Activated CD4-positive, alpha-beta T cell treated with anti-CD3 and anti-CD28 coated beads, Interleukin-2, amount 50 U/mL, for 48 hours (primary cell): Measurements from ENCODE around the gene EHD1.
A peak's percentile ranks its signal among the peaks of the same experiment; 100 is the strongest.

ENCODE experiments used
- DNase-seq, 2 experiments: peaks; one replicate each; pipeline ENCODE4 v3.0.0-alpha.2; 2020

EHD1 gene

DNA sequence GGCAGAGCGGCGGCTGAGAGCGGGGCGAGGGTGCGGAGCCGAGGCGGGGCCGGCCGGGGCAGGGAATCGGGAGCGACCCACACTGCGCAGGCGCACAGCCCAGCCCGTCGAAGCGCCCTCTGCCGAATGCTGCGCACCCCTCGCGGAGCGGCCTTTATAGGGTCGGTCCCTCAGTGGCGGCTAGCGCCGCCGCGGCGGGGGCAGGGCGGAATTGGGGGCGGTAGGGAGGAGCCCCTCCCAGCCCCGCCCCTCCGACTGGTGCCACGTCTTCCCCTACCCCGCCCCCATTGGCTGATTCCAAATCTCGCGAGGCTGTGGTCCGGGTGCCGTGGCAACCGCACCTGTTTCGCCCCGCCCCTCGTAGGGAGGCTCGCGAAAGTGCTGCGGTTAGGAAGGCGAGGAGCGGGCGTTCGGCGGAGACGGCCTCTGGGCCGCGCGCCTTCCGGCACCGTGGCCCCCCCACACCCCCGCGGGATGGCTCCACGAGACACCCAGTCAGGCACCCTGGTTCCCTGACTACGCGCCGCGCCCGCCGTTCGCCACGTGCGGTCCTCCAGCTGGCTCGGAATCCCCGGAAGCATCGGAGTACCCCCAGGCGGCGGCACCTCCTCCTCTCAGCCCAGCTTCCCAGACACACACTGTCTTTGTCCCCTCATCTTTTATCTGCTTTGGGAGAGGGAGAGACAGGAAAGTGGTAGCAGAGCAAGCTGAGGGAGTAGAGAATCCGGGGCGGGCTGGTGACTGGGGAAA lies at the start of gene EHD1:
EHD1 (minus strand) TSS at position 128 of the 750 bp plus-strand sequence. CDS start 157 bp downstream, outside the sequence.
- peak; percentile 99 for DNase-seq

DNA sequence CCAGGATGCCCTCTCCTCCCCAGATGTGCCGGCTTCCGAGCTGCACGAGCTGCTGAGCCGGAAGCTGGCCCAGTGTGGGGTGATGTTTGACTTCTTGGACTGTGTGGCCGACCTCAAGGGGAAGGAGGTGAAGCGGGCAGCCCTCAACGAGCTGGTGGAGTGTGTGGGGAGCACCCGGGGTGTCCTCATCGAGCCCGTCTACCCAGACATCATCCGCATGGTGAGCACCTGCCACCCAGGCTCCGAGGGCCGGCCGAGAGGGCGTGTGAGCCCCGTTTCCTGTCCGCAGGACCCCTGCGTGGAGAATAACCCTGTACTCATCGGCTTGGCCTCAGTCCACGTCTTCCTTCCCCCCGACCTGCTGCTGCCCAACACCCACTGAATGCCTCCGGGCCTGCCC lies 48.3 kb upstream of the EHD1 start:
- DNase-seq: no peak

DNA sequence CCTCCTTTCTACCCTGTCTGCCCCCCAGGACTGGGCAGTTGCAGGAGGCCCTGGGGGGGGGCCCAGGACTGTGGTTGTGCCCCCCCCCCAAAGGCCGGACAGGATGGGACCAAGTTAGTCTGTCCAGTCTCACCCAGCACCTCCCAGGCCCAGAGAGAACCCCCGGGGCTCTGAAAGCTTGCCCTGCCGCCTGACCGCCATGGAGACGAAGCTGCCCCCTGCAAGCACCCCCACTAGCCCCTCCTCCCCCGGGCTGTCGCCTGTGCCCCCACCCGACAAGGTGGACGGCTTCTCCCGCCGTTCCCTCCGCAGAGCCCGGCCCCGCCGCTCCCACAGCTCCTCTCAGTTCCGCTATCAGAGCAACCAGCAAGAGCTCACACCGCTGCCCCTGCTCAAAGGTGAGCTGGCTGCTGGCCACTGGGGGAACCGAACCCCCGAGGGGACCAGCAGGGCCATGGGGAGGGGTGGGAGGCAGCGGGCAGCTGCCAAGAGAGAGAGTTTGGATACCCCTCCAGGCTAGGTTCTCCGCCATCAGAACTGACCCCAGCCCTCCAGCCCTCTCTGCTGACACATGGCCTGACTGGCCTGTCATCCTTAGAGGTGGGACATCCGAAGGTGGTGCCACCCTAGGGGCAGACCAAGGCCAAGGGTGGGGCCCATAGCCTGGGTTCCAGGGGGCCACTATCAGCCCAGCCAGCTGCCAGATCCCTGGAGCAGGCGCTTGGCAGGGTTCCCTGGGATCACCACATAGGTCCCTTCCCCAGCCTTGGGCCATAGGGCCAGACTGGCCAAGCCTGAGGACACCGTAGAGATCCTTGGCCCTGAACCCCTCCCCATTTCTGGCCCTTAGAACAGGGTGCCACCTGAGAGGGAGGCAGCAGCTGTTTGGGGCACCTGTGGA lies 47.4 kb upstream of the EHD1 start:
- DNase-seq: no peak

DNA sequence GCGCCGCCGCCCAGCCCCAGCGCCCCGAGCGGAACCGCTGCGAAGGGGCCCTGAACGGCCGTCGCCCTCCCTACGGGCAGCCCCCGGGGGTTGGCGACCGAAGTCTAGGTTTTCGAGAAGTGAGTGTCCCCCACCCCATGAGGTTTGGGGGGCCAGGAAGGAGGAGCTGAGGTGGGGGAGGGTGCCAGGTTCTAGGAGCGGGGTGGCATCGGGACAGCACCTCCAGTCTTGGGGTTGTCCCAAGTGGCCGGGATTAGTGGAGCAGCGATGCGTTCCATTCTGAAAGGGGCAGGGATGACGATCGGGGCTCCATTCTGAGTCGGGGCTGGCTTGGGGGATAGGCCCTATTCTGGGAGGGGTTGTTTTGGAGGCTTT lies 46.5 kb upstream of the EHD1 start:
- peak; percentile 16 to 35 for DNase-seq

DNA sequence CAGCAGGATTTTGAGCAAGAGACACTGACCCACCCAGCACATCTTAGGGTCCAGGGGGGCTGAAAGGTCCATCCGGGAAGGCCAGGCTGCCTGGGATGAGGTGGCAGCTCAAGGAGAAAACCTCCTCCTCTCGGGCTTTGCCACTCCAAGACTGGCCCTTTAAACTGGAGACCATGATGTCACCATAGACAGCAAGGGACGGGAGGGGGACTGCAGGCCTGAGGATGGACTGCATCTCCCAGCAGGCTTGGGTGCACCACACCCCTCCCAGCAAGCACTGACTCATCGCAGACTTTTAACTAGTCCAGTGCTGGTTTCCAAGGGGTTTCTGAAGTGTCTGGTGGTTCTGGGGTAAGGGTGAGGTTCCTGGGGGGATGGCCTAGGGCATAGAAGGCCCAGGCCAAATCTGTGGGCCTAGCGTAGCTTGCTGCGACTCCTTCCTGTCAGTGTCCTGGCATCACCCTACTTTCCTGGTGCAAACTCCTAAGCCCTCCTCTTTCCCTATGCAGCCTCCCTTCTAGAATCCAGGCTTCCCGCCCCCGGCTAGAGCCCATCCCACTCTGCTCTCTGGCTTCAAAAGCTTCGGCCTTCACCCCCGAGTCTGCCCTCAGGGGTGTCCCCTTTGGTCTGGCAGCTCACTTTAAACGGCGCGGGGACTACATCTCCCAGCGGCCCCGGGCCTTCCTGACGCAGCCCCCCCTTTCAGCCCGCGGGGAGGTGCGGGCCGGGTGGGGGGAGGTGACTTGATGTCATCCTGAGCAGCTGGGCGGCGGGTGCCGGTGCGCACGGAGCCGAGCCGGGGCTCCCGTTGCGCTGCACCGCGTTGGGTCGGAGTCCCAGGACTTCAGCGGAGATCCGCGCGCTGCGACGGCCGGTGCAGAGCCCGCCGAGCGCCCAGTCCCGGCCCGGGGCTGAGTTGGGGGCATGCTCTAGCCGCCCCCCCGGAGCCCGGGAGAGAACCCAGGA lies 45.8 kb upstream of the EHD1 start, which contains the start of gene PPP2R5B:
PPP2R5B (plus strand) TSS at position 746 of the 966 bp plus-strand sequence. CDS start 1,046 bp downstream, outside the sequence.
- DNase-seq: peak; percentile 88 to 89

DNA sequence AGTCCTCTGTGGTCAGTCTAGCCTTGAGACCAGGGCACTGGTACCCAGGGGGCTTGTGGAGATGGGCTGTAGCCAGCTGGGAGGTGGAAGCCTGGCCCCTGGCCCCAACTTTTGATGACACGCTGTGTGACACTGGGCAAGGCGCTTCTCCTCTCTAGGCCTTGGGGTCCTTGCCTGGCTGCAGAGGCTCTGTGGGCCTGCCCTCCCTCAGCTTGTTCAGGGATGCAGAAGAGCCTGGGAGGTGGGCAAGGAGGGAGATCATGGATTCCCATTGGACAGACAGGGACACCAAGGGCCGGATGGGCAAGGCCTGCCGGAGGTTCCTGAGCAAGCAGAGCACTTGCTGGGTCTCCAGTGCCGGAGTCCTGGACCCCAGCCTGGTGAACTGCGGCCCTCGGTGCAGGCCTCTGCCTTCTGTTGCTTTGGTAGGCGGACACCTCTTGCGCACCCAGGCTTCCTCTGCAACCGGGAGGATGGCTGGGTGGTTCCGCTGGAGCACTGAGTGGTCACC lies 44.8 kb upstream of the EHD1 start:
- no peak for DNase-seq

DNA sequence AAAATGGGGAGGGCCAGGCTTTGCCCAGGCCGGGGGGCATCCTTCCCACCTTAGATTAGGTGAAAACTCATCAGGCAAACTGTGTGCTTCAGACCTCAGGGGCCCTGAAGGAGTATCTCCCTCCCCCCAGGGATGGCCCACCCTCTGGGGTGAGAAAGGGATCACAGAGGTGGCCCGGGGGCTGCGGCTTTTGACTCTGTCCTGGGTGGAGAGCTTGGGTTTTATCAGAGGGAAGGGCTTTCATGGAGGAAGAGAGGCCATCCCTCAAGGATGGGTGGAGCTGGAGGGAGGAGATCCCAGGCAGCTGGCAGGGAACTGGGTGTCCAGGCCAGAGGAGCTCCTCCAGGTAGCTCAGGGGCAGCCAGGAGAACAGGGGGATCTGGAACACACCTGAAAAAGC lies 43.0 kb upstream of the EHD1 start:
- DNase-seq: no peak

DNA sequence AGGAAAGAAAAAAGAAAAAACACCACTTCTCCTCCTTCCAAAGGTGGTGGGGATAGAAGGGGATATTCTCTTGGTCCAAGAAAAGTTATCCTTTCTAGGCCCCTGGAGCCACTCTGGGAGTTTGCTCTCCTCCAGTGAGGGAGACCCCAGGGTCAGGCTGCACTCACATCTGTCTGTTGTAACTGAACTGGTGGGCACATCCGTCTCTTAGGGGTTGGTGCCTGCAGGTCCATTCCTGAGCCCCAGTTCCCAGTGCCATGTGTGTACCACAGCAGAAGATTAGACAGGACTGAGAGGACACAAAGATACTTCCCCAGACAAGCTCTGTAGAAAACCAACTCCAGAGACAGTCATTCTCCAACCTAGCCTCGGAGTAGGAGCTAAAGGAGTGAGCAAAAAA lies 41.7 kb upstream of the EHD1 start:
- DNase-seq: no peak

DNA sequence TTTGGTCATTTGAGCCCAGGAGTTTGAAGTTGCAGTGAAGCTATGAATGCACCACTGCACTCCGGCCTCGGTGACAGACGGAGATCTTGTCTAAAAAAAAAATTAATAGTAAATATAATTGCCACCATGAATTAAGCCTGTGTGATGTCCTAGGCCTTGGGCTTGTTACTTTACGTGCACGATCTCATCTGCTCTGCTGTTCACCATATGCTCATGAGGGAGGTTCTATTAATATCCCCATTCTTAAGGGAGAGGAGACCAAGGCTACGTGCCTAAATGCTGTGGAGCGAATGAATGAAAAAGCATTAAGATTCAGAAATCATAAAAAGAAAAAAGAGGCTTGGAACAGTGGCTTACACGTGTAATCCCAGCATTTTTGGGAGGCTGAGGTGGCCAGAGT lies 41.2 kb upstream of the EHD1 start:
- no peak for DNase-seq

DNA sequence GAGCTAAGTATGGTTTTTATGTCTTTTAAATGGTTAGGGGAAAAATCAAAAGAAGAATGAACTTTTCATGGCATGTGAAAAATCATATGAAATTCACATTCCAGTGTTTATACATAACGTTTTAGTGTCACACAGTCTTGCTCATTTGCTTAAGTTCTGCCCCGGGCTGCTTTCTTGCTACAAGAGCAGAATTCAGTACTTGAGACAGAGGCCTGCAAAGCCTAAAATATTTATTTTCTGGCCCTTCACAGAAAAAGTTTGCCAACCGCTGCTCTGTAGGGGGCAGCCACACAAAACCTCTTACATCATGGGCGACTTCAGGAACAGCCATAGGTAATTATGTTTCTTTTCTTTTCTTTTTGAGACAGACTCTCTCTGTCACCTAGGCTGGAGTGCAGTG lies 39.6 kb upstream of the EHD1 start:
- DNase-seq: no peak

DNA sequence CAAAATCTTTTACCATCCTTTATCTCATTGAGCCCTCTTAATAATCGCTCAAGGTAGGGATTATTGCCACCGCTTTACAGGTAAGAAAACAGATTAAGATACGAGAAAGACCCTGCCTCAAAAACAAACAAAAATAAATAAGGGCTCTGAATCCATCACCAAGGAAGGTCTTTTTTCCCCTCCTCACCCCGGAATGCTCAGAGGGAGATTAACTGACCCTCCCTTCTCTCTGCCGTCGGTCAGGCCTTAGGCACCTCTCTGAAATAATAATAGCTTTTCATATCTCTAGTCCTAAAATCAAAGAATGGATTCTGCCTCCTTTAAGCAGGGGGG lies 39.2 kb upstream of the EHD1 start:
- DNase-seq: no peak

DNA sequence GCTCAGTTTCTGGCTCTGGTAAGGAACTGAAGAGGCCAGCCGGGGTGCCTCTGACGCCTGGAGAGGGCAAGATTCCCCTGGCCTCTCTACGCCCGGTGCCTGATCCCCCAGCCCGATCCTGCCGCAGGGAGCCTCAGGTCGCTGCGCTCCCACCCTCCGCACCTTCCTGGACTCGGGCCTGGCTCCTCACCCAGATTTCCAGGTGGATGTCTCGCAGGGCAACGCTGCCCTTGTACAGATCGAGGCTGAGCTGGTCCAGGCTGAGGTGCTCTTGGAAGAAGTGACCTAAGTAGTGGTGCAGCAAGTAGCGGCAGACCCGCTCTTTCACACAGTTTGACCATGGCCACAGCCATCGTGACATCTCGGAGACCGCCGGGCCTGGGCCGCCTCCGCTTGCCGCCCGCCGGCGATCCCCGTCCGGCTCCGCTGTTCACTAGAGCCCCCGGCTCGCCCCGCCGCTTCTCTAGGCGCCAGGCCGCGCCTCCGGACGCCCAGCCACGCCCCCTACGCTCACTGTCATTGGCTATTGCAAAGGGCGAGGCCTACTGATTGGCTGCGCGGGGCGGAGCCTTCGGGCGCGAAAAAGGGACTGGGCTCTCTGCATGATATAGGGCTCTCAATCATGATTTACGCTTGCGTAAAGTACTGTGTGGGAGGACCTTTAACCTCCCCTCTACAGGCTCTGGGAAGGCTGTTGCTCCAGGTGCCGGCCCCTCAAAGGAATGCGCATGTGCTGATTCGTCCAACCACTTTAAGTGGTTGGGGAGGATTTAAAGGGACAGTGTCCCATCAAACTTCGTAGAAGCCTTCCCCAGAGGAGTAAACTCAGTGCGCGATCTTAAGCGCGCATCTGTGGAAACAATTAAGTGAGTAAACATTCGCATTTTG lies 38.6 kb upstream of the EHD1 start, which contains the start of gene ATG2A:
ATG2A (minus strand) TSS at position 435 of the 888 bp plus-strand sequence; CDS start at position 361, 74 bp downstream.
- peak; percentile 99 to 100 for DNase-seq

DNA sequence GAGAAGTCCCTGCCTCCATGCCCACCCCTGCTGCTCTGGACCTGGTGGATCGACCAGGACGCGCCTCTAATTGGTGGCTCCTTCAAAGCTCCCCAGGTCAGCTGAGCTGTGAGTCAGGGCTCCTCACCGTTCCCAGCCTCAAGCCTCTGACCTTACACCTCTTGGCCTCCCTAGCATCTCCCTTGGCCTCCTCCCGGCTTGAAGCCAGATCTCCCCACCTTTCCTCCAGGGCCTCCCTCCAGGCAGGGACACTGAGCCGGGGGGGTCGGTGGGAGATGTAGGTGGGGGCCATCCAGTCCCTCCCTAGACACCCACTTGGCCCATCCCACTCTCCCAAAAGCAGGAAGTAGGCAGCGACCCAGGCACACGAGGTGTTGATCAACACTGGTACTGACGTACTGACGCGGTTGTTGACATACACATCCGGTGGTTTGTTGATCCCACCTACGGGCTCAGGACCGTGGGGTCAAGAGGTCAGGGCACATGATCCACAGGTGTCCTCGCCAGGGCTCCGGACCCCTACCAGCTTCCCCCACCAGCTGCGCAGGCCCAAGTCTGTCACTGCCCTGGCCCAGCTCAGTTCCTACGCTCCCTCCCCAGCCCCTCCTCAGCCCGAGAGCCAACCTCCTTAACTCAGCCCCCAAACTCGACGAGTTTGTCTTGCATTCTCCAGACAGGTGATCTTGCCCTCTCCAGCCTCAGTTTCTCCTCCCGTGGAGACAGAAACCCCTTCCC lies 37.8 kb upstream of the EHD1 start:
- DNase-seq: peak; percentile 13 to 31

DNA sequence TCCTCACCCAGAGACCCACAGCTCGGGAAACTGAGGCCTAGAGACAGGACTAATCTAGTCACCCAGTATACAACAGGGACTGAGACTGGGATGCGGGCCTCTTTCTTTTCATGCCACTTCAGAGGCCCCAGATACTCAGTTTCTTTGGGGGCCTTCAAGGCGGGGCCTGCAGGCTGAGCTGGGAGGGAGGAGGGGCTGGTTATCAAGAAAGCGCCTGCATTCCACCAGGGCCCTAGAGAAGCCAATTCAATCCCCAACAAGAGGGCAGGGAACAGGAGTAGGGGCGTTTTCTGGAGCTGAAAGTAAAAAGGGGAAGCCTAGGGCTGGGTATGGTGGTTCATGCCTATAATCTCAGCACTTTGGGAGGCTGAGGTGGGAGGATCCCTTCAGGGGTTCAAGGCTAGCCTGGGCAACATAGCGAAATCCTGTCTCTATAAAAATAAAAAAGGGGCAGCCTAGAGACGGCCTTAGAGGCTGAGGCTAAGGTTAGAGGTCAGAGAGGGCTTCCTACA lies 37.0 kb upstream of the EHD1 start:
- DNase-seq: no peak

DNA sequence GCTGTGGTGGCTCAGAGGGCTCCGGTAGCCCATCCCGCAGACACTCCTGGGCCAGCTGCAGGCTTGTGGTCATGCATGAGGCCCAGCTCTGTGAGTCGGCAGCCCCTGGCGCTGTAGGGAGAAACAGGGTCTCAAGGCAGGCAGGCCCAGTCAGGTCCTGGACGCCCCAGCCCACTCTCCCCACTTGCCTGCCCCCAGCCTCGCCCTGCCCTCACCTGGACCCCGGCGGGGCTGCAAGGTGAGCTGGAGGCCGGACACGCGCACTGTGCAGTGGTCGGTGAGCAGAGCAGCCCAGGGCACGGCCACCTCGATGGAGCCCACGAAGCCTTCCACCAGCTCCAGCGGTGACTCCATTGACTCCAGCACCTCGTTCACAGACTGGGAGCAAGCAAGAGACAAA lies 35.7 kb upstream of the EHD1 start:
- no peak for DNase-seq

DNA sequence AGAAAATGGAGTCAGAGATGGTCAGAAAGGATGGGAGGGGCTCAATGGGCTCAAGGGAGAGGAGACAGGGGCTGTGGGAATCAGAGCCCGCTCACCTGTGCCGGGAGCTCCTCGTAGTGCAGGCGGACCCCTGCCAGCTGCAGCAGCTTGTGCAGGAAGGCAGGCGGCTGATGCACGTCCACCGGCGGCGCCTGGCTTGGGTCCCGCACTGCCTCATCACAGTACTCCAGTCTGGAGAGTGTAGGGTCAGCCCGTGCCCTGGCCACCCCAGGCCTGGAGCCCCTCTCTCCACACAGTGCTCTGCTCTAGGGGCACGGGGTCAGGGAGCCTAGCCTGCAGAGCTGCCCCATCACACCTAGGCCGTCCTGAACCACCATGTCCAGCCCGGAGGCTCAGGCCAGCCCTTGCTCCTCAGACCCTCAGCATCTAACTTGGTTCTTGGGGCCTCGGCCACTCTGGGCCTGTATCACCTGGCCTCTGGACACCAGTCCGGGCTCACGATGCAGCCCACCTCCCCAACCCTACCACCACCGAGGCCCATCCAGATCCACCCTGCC lies 34.8 kb upstream of the EHD1 start:
- DNase-seq: no peak

DNA sequence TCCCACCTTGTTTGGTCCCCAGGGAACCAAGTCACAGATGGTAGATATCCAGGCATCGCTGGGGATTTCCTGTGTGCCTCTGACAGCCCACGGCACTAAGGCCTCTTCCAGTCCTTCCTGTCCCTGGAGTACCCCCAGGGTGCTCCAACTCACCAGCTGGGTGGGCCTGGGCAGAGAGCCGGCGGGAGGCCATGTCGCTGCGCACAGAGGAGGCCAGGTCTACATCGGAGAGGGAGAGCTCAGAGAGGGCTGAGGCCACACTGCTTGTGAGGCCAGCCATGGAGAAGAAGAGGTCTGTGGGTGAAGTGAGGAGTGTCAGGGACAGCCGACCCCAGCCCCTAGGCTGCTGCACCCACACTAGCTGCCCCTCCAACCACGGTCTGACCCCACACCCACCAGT lies 33.3 kb upstream of the EHD1 start:
- no peak for DNase-seq

DNA sequence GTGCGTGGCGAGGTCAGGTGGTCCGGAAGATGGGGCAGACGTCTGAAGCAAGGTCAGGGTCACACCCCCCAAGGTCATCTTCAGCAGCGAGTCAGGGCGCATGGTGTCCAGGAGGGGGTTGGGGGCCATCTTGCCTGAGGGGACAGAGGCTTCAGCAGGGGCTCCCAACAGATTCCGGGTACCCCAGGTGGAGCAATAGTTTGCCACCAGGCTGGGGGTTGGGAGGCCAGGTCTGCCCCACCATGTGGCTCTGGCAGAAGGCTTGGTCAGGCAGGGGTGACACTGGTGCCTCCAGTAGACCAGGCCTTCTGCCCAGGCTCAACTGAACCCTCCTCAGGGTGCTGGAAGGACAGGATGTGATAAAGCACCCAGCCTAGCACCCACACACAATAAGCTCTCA lies 32.7 kb upstream of the EHD1 start:
- no peak for DNase-seq

DNA sequence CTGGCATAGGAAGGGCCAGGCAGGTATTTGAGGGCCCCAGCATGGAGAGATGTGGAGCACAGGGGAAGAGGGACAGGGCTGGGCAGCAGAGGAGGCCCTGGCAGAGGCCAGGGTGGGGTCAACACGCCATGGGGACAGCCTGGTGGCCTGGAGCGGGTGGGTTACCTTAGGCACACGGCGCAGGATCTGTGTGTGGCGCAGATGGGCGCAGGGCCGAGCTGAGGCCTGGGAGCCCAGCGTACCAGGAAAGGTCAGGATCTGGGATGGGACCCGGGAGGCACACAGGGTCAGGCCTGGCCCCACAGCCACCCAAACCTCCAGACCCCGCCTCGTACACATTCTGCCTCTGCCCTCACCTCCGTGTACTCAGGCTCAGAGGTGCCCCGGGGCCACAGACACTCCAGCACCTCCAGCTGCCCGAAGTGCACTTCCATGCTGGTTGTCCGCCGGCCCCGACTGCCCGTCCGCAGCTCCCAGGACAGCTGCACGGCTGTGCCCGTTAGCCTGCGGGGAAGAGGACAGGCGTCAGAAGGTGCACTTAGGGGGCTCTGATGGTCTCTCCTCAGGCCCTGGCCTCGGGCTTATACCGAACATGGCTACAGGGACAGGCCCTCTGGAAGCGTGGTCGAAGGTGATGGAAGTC lies 32.2 kb upstream of the EHD1 start:
- no peak for DNase-seq
